ENCODE results near the gene KSR2. TPM values are rescaled to one million over a fixed set of nuclear protein-coding genes. Genes with fewer than 3 reads are reported as not detected.

Gene KSR2
- total and polyA plus RNA-seq, 10 of the 15 experiments (the other 5 are each of a cell fraction or from before 2014, with no cell fraction given) = under 0.01 to 1.5 (median 0.01) TPM; not detected in 3

DNA sequence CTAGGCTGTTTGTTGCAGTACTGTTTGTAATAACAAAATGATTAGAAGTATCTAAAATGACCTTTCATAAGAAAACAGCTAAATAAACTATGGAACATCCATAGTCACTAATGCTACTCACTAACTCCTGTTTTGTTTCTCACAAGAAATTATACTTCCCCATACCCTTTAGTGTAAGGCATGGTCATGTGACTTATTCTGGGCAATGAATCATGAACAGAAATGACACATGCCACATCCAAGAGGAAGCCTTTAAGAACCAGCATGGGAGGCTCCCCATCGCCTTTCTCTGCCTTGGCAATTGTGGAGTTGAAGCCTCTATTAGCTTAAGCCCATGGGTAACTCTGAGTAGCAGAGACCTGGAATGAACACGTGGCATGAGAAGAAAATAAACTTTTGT lies 49.3 kb downstream of the KSR2 start:
- ChIA-PET RAD21 (ENCODE audit: unreplicated experiment) (interaction anchor here (1.3 kb wide), 1 partner anchor 97 kb away, joined by 3 read pairs; the partner anchor contains the start of gene RFC5), POLR2A (interaction anchor here (1.4 kb wide), 1 partner anchor 12 kb away, joined by 3 read pairs; no protein-coding TSS in a partner anchor), SMC1A (ENCODE audit: uncharacterized antibody, unreplicated experiment) (interaction anchor here (1.0 to 1.4 kb wide), 3 partner anchors 12 to 42 kb away, joined by 3 to 4 read pairs (median 3); no protein-coding TSS in a partner anchor), CTCF (interaction anchor here (1.3 kb wide), 1 partner anchor 135 kb away, joined by 3 read pairs; no protein-coding TSS in a partner anchor)
- no peak for DNase-seq (ENCODE audit: low read depth, low spot score)
- H3K9ac ChIP-seq (ENCODE audit: control insufficient read depth, insufficient read depth, low read length) = no peak overlapping the region
- BruUV-seq (replicated peaks) = no TSS peak
- TF ChIP-seq YBX1 (IDR thresholded peaks at IDR 0.05) (no peak), SREBF2 (IDR thresholded peaks at IDR 0.05; ENCODE audit: low read length) (no peak), RAD51 (IDR thresholded peaks at IDR 0.05) (peak; percentile 71; the same call in 1 of the 2 replicates), EP300 (IDR thresholded peaks at IDR 0.05; ENCODE audit: borderline replicate concordance in 1 of 2, control insufficient read depth in 1 of 2, low read depth in 2 of 2, low read length in 2 of 2) (no peak), BACH1 (IDR thresholded peaks at IDR 0.05; ENCODE audit: borderline replicate concordance) (no peak)
- H3K4me2 ChIP-seq (ENCODE audit: control insufficient read depth, insufficient read depth) = no peak overlapping the region
- H3K27me3 ChIP-seq (replicated peaks in 1 of 2; ENCODE audit: control insufficient read depth in 2 of 2, insufficient read depth in 2 of 2, low read length in 1 of 2) = no peaks in the 10 kb centered on the region
- no peaks in the 10 kb centered on the region for H3K79me2 ChIP-seq (ENCODE audit: control insufficient read depth, insufficient read depth, low read length)
- no peaks in the 10 kb centered on the region for H3K36me3 ChIP-seq (ENCODE audit: control insufficient read depth in 2 of 2, insufficient read depth in 2 of 2, low read length in 1 of 2)
- no peak for ATAC-seq
- no peak overlapping the region; the same call in 1 of the 2 replicates for H2AFZ ChIP-seq (ENCODE audit: control insufficient read depth, low read depth, low read length)
- FAIRE-seq = no peak
- H3K27ac ChIP-seq (ENCODE audit: control insufficient read depth, insufficient read depth) = no peak overlapping the region
- intact Hi-C loops (cut with micrococcal nuclease; ENCODE audit: unreplicated experiment) (no loop called here), in situ Hi-C loops (cut with MboI) (no loop called here)
- no peaks in the 10 kb centered on the region for H4K20me1 ChIP-seq (ENCODE audit: control insufficient read depth, insufficient read depth)
- no peaks in the 10 kb centered on the region for H3K4me1 ChIP-seq (ENCODE audit: control insufficient read depth, insufficient read depth, low read length)
- H3K4me3 ChIP-seq = no peak overlapping the region
- no peaks in the 10 kb centered on the region; the same call in 2 of the 3 replicates for H3K9me3 ChIP-seq (replicated peaks; ENCODE audit: control insufficient read depth, insufficient read depth, low read length)
- WGBS (ENCODE audit: insufficient coverage, insufficient replicate concordance, low lambda C conversion rate, missing lambda C conversion rate) = 0% methylated on average over 2 of the region's 2 CpGs

DNA sequence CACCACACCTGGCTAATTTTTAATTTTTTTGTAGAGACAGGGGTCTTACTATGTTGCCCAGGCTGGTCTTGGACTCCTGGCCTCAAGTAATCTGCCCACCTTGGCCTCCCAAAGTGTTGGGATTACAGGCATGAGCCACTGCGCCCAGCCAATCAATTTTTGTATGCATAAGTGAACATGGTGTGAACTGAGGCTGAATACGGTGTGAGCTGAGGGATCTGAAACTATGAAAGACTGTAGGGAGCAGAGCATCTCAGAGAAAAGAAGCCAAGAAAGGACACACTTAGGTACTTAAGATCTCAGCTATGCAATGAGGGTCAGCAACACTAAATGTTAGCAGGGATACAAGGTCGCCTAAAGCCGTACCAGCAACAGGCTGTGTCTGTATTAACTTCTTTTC lies 54.1 kb downstream of the KSR2 start:
- no peaks in the 10 kb centered on the region for H3K4me1 ChIP-seq (ENCODE audit: control insufficient read depth, insufficient read depth, low read length)
- CTCF ChIA-PET = no interaction called here

More for the DNA sequence above, 54.1 kb downstream of the KSR2 start:
- Histone ChIP-seq H2AFZ (ENCODE audit: control insufficient read depth, low read depth, low read length) (no peak overlapping the region), H3K27me3 (replicated peaks in 1 of 2; ENCODE audit: control insufficient read depth in 2 of 2, insufficient read depth in 2 of 2, low read length in 1 of 2) (no peaks in the 10 kb centered on the region), H4K20me1 (ENCODE audit: control insufficient read depth, insufficient read depth) (no peaks in the 10 kb centered on the region), H3K79me2 (ENCODE audit: control insufficient read depth, insufficient read depth, low read length) (no peaks in the 10 kb centered on the region), H3K27ac (ENCODE audit: control insufficient read depth, insufficient read depth) (no peak overlapping the region), H3K9me3 (replicated peaks; ENCODE audit: control insufficient read depth, insufficient read depth, low read length) (no peaks in the 10 kb centered on the region; the same call in 2 of the 3 replicates), H3K4me2 (ENCODE audit: control insufficient read depth, insufficient read depth) (no peak overlapping the region), H3K4me3 (no peak overlapping the region), H3K36me3 (ENCODE audit: control insufficient read depth in 2 of 2, insufficient read depth in 2 of 2, low read length in 1 of 2) (no peaks in the 10 kb centered on the region), H3K9ac (ENCODE audit: control insufficient read depth, insufficient read depth, low read length) (no peak overlapping the region)
- in situ Hi-C loops (cut with MboI) (no loop called here), intact Hi-C loops (cut with micrococcal nuclease; ENCODE audit: unreplicated experiment) (no loop called here)
- ChIA-PET SMC1A (ENCODE audit: uncharacterized antibody, unreplicated experiment) (no interaction called here), RAD21 (ENCODE audit: unreplicated experiment) (no interaction called here), POLR2A (no interaction called here)
- BruUV-seq (replicated peaks) = no TSS peak
- no peak for FAIRE-seq
- DNase-seq (ENCODE audit: low read depth, low spot score) = no peak
- WGBS (ENCODE audit: insufficient coverage, insufficient replicate concordance, low lambda C conversion rate, missing lambda C conversion rate) = 22% methylated on average over 4 of the region's 4 CpGs
- ATAC-seq = no peak
- TF ChIP-seq CREB1 (IDR thresholded peaks at IDR 0.05; ENCODE audit: low read depth) = no peak
- TF ChIP-seq SMAD1 (IDR thresholded peaks at IDR 0.05; ENCODE audit: low read depth, partially characterized antibody) = no peak
- TF ChIP-seq IKZF2 (IDR thresholded peaks at IDR 0.05) = no peak
- TF ChIP-seq PAX5 (IDR thresholded peaks at IDR 0.05; ENCODE audit: borderline replicate concordance, low read depth, low read length) = no peak
- TF ChIP-seq TCF7 (IDR thresholded peaks at IDR 0.05; ENCODE audit: borderline replicate concordance) = no peak
- TF ChIP-seq FOXM1 (IDR thresholded peaks at IDR 0.05; ENCODE audit: low read depth, low read length) = no peak

Data from GM12878 (cell line).